Psoas muscle (tissue), 8 donors: Measurements from ENCODE around the gene BCAS1. TPM values are rescaled to one million over a fixed set of nuclear protein-coding genes. Genes with fewer than 3 reads are reported as not detected.

Experiments used
- ATAC-seq, 4 donors: fragments of 200-7000 bp; cut with Tn5 transposase; one replicate each; pipeline ENCODE4 v1.9.1; 2020; ENCODE audit warnings: moderate library complexity in 3 of 4, mild to moderate bottlenecking in 2 of 4
- DNase-seq, 2 donors: peaks; one replicate each; pipeline ENCODE4 v3.0.0-alpha.2; 2020
- H3K27ac ChIP-seq: fragments of 200-600 bp; one replicate; pipeline ENCODE4 v1.8.0; 2022
- H3K27me3 ChIP-seq, 3 donors: fragments of 200-600 bp in 1 of 3; one replicate each; pipeline versions ENCODE4 v1.6.1 to v1.8.0; 2013 to 2022; ENCODE audit warnings: low read length in 2 of 3, mild to moderate bottlenecking in 2 of 3, moderate library complexity in 1 of 3; ENCODE audit not compliant: insufficient read depth in 3 of 3
- H3K36me3 ChIP-seq, 2 donors: fragments of 200-600 bp in 1 of 2; one replicate each; pipeline versions ENCODE4 v1.6.1 to v1.8.0; 2013 to 2022; ENCODE audit warnings: low read depth in 1 of 2, mild to moderate bottlenecking in 1 of 2, moderate library complexity in 1 of 2; ENCODE audit not compliant: insufficient read depth in 1 of 2
- H3K4me1 ChIP-seq: fragments of 200-600 bp; one replicate; pipeline ENCODE4 v1.8.0; 2022
- H3K4me3 ChIP-seq: fragments of 200-600 bp; one replicate; pipeline ENCODE4 v1.8.0; 2022; ENCODE audit warnings: mild to moderate bottlenecking
- H3K9me3 ChIP-seq: fragments of 200-600 bp; one replicate; pipeline ENCODE4 v1.8.0; 2022
- CTCF ChIP-seq: fragments of 200-600 bp; IDR thresholded peaks from one replicate; pipeline ENCODE4 v1.8.0; 2022; ENCODE audit warnings: antibody characterized with exemption
- WGBS, 3 donors: extraction: QIAGEN DNeasy Blood & Tissue Kit; methylation state at CpG; one replicate each; pipeline versions ENCODE4 v1.1.6 to v1.1.7; 2013; 5-methylcytosine and 5-hydroxymethylcytosine counted together
- intact Hi-C, 2 donors: fragments of 100-400 bp; cut with DNase I; formaldehyde crosslinking; loops; one replicate each; pipeline versions ENCODE4 v1.11.0 to v1.14.2; 2022
- polyA plus RNA-seq, 3 donors: library from polyadenylated mRNA; stranded (reverse); fragments of 200-250 nt; gene quantifications; one replicate each; pipeline ENCODE4 v1.2.3, GENCODE V29; 2013
- total RNA-seq, 4 donors: library from RNA; stranded (reverse); fragmentation: NEBNext Ultra II Directional in 2 of 4; extraction: Animal tissue kit (Norgen Biotek cat#: 25700) in 2 of 4; gene quantifications; one replicate each; pipeline versions ENCODE4 v1.2.1 to v1.2.4, GENCODE V29; 2021 to 2023
- donor health status: healthy with polysubstance abuse.
- donor health status: DM: no; HTN: no; CAD: no; lungs with moderate emphysema.
- donor health status: Bipolar disorder and iron deficiency.
- donor health status: healthy.
- donor health status: DM: yes; HTN: yes; CAD: no.
- donor health status: DM: no; HTN: no; CAD: no.
- donor health status: DM: no; HTN: no; CAD: no.
- donor health status: DM: yes; HTN: yes; CAD: no.

BCAS1 gene
- total and polyA plus RNA-seq, 7 donors: 0.01 to 0.26 (median 0.16) TPM; not detected in 2

GRCh38 chr20:54048481-54048880, 21.9 kb downstream of the BCAS1 start:
- H3K36me3 ChIP-seq: no peaks in the 10 kb centered on the region
- no peak for ATAC-seq
- H3K27me3 ChIP-seq: no peaks in the 10 kb centered on the region
- DNase-seq: no peak
- H3K9me3 ChIP-seq: peaks cover 10% of the 10 kb centered on the region
- no peak overlapping the region for H3K4me3 ChIP-seq
- no peak for TF ChIP-seq CTCF
- no peak overlapping the region for H3K27ac ChIP-seq
- H3K4me1 ChIP-seq: no peaks in the 10 kb centered on the region
- WGBS, 3 donors: 46 to 97% (median 71%) methylated on average over 2 of the region's 2 CpGs
- intact Hi-C loops: no loop called here

GRCh38 chr20:54047720-54048119, 22.7 kb downstream of the BCAS1 start:
- TF ChIP-seq CTCF: no peak
- no peaks in the 10 kb centered on the region for H3K27me3 ChIP-seq
- H3K4me3 ChIP-seq: no peak overlapping the region
- no peak overlapping the region for H3K27ac ChIP-seq
- no peaks in the 10 kb centered on the region for H3K36me3 ChIP-seq
- intact Hi-C loops: no loop called here
- ATAC-seq: no peak
- H3K4me1 ChIP-seq: no peaks in the 10 kb centered on the region
- 76 to 97% (median 96%) methylated on average over 1 of the region's 1 CpG for WGBS, 3 donors
- H3K9me3 ChIP-seq: peaks cover 10% of the 10 kb centered on the region
- no peak for DNase-seq

- Histone ChIP-seq H3K4me1 (no peaks in the 10 kb centered on the region), H3K27ac (no peak overlapping the region), H3K9me3 (peaks cover 10% of the 10 kb centered on the region), H3K4me3 (no peak overlapping the region), H3K36me3 (no peaks in the 10 kb centered on the region), H3K27me3 (no peaks in the 10 kb centered on the region)
- TF ChIP-seq CTCF: no peak
- ATAC-seq (no peak), DNase-seq (no peak)
- intact Hi-C loops: no loop called here
- WGBS, 3 donors: 88 to 93% (median 89%) methylated on average over 2 of the region's 2 CpGs
Observed at GRCh38 chr20:54047048-54047447, 23.3 kb downstream of the BCAS1 start.

GRCh38 chr20:54044156-54044555, 26.2 kb downstream of the BCAS1 start:
- peaks cover 0 to 14% (median 0%) of the 10 kb centered on the region in 3 donors for H3K27me3 ChIP-seq
- intact Hi-C loops: loop anchor here in 1 of 2 donors (5.0 kb wide), 1 partner anchor 1638 kb away; no protein-coding TSS in a partner anchor
- TF ChIP-seq CTCF: no peak
- H3K4me1 ChIP-seq: no peaks in the 10 kb centered on the region
- no peak overlapping the region for H3K4me3 ChIP-seq
- no peak overlapping the region for H3K27ac ChIP-seq
- DNase-seq: no peak
- H3K36me3 ChIP-seq: no peaks in the 10 kb centered on the region
- peaks cover 10% of the 10 kb centered on the region for H3K9me3 ChIP-seq
- peak in 1 of 4 donors; percentile 40 for ATAC-seq
